Panc1 (cell line): ENCODE measurements around the gene SNX10. TPM values are rescaled to one million over a fixed set of nuclear protein-coding genes. Genes with fewer than 3 reads are reported as not detected.
A peak's percentile ranks its signal among the peaks of the same experiment; 100 is the strongest.

Experiments
- ATAC-seq: fragments of 200-7000 bp; cut with Tn5 transposase; 2 replicates; pipeline ENCODE4 v1.9.1; 2020; ENCODE audit warnings: mild to moderate bottlenecking, moderate library complexity
- BruUV-seq: library from RNA; stranded (reverse); fragments of 400-500 nt; replicated peaks from 2 replicates; lab custom pipeline; 2021; lab: Mats Ljungman, UMichigan
- CTCF ChIA-PET: fragments of 300-600 bp; sonication (Branson Sonifier 250); formaldehyde crosslinking; loops from one replicate; lab custom pipeline; 2022; ENCODE audit warnings: antibody characterized with exemption; lab: Charles Lee
- POLR2A ChIA-PET: fragments of 300-600 bp; sonication (Branson Sonifier 250); formaldehyde crosslinking; loops from one replicate; lab custom pipeline; 2022; ENCODE audit warnings: antibody characterized with exemption; lab: Charles Lee
- DNase-seq: peaks from one replicate; pipeline ENCODE4 v3.0.0-alpha.2; 2010; ENCODE audit warnings: low read depth, low spot score
- H3K27ac ChIP-seq: 2 replicates; pipeline ENCODE4 v1.5.1; 2011; ENCODE audit warnings: mild to moderate bottlenecking, low read length, inconsistent platforms
- H3K27me3 ChIP-seq: fragments of 200-500 bp; sonication (Bioruptor generic); 2 replicates; pipeline ENCODE4 v1.6.0; 2014; ENCODE audit warnings: low read length, inconsistent platforms; ENCODE audit not compliant: control insufficient read depth, insufficient read depth
- H3K36me3 ChIP-seq: fragments of 200-500 bp; sonication (Bioruptor generic); 2 replicates; pipeline ENCODE4 v1.5.1; 2014; ENCODE audit warnings: inconsistent platforms, mild to moderate bottlenecking, low read length, moderate library complexity; ENCODE audit not compliant: control insufficient read depth, insufficient read depth
- H3K4me1 ChIP-seq: 2 replicates; pipeline ENCODE4 v1.5.1; 2011; ENCODE audit warnings: inconsistent platforms, mild to moderate bottlenecking, low read length, moderate library complexity; ENCODE audit not compliant: control insufficient read depth, insufficient read depth
- H3K4me3 ChIP-seq, 2 experiments: 2 replicates each; pipeline ENCODE4 v1.5.1; 2011 to 2012; ENCODE audit warnings: low read depth in 2 of 2, low read length in 2 of 2, mild to moderate bottlenecking in 2 of 2, inconsistent platforms in 1 of 2, moderate library complexity in 1 of 2
- H3K9me3 ChIP-seq: fragments of 200-500 bp; sonication (Bioruptor generic); 2 replicates; pipeline ENCODE4 v1.5.1; 2014; ENCODE audit warnings: low read depth, mild to moderate bottlenecking, inconsistent platforms, low read length, moderate library complexity; ENCODE audit not compliant: control insufficient read depth, insufficient read depth
- POLR2AphosphoS5 ChIP-seq: IDR thresholded peaks from 2 replicates; pipeline ENCODE4 v1.6.1; 2012; ENCODE audit warnings: mild to moderate bottlenecking, low read depth, low read length, moderate library complexity
- SIN3A ChIP-seq: IDR thresholded peaks from 2 replicates; pipeline ENCODE4 v1.6.1; 2012; ENCODE audit warnings: low read depth, mild to moderate bottlenecking, low read length, moderate library complexity, borderline replicate concordance; ENCODE audit not compliant: insufficient read depth
- TCF7L2 ChIP-seq: IDR thresholded peaks from 2 replicates; pipeline ENCODE4 v1.6.1; 2011; ENCODE audit warnings: mild to moderate bottlenecking, low read depth, low read length, inconsistent platforms
- in situ Hi-C: cut with HindIII; loops from 2 replicates; pipeline ENCODE4 v1.10.0; 2016; ENCODE audit warnings: low sequenced_read_pairs, low pct_unique_long_range_greater_than_20kb
- intact Hi-C: fragments of 100-400 bp; cut with micrococcal nuclease; formaldehyde crosslinking; loops from one replicate; pipeline ENCODE4 v1.10.0; 2022; ENCODE audit not compliant: unreplicated experiment
- total RNA-seq: library from RNA; stranded (reverse); gene quantifications from one replicate; pipeline ENCODE4 v1.2.1, GENCODE V29; 2021; ENCODE audit not compliant: unreplicated experiment
- TF ChIP-seq, protein P1 (sequence below): fragments of 450-650 bp; IDR thresholded peaks from 2 replicates; pipeline ENCODE4 v1.5.1; 2017; ENCODE audit warnings: mild to moderate bottlenecking
- TF ChIP-seq, protein P2 (sequence below), 2 experiments: IDR thresholded peaks; 2 replicates each; pipeline ENCODE4 v1.6.1; 2011 to 2012; ENCODE audit warnings: low read depth in 2 of 2, control low read depth in 1 of 2, low read length in 1 of 2, mild to moderate bottlenecking in 1 of 2, moderate library complexity in 1 of 2; ENCODE audit not compliant: insufficient read depth in 1 of 2

SNX10 gene
- total RNA-seq, 1 experiment from 2014 or later = 21.8 TPM

DNA sequence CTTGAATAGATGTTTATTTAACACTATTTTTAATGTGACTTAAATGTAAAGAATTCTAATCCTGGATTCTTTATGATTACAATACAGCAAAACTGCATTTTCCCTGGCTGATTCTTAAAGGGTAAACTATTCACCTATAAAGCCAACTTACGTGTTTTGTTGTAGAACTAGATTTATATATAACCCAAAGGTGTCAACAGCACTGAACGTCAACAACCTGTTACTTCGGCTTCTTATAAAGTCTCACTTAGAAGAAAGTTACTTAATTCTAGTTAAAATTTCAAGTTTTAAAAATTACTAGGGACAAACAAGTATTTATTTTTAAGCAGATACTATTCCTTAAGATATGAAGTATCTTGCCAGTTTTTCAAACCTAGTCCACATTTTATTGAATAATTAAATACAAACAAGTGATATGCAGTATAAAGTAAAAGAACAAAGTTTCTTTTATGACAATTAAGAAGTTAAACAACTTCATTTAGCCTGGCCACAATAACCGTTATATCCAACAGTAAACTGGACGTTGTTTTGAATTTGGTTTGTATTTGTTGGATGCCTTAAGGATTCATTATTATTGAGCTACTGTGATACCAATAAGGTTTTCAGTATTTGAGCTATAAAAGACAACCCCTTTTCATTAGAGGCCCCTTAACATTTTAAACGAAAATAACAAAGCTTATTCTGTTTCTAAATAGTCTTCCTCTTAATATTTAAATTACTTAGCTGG is 83.1 kb downstream of the SNX10 start:
- TF ChIP-seq, protein P1, sequence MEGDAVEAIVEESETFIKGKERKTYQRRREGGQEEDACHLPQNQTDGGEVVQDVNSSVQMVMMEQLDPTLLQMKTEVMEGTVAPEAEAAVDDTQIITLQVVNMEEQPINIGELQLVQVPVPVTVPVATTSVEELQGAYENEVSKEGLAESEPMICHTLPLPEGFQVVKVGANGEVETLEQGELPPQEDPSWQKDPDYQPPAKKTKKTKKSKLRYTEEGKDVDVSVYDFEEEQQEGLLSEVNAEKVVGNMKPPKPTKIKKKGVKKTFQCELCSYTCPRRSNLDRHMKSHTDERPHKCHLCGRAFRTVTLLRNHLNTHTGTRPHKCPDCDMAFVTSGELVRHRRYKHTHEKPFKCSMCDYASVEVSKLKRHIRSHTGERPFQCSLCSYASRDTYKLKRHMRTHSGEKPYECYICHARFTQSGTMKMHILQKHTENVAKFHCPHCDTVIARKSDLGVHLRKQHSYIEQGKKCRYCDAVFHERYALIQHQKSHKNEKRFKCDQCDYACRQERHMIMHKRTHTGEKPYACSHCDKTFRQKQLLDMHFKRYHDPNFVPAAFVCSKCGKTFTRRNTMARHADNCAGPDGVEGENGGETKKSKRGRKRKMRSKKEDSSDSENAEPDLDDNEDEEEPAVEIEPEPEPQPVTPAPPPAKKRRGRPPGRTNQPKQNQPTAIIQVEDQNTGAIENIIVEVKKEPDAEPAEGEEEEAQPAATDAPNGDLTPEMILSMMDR = no peak
- TF ChIP-seq, protein P2, sequence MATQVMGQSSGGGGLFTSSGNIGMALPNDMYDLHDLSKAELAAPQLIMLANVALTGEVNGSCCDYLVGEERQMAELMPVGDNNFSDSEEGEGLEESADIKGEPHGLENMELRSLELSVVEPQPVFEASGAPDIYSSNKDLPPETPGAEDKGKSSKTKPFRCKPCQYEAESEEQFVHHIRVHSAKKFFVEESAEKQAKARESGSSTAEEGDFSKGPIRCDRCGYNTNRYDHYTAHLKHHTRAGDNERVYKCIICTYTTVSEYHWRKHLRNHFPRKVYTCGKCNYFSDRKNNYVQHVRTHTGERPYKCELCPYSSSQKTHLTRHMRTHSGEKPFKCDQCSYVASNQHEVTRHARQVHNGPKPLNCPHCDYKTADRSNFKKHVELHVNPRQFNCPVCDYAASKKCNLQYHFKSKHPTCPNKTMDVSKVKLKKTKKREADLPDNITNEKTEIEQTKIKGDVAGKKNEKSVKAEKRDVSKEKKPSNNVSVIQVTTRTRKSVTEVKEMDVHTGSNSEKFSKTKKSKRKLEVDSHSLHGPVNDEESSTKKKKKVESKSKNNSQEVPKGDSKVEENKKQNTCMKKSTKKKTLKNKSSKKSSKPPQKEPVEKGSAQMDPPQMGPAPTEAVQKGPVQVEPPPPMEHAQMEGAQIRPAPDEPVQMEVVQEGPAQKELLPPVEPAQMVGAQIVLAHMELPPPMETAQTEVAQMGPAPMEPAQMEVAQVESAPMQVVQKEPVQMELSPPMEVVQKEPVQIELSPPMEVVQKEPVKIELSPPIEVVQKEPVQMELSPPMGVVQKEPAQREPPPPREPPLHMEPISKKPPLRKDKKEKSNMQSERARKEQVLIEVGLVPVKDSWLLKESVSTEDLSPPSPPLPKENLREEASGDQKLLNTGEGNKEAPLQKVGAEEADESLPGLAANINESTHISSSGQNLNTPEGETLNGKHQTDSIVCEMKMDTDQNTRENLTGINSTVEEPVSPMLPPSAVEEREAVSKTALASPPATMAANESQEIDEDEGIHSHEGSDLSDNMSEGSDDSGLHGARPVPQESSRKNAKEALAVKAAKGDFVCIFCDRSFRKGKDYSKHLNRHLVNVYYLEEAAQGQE (IDR thresholded peaks at IDR 0.05; ENCODE audit: insufficient read depth in 1 of 2, low read depth in 2 of 2, low read length in 1 of 2) = no peak
- no peak for TF ChIP-seq SIN3A
- TF ChIP-seq POLR2AphosphoS5 = no peak
- TF ChIP-seq TCF7L2 = no peak
- H3K27me3 ChIP-seq = peaks cover 33% of the 10 kb centered on the region
- no peak overlapping the region for H3K4me3 ChIP-seq
- in situ Hi-C loops (no loop called here), intact Hi-C loops (loop anchor here (5.0 kb wide), 1 partner anchor 787 kb away; no protein-coding TSS in a partner anchor)
- no peak overlapping the region for H3K27ac ChIP-seq
- no peaks in the 10 kb centered on the region; the same call in 1 of the 2 replicates for H3K4me1 ChIP-seq
- H3K9me3 ChIP-seq = no peaks in the 10 kb centered on the region
- no peak for ATAC-seq
- ChIA-PET CTCF (interaction anchor here (0.6 to 1.1 kb wide), 4 partner anchors 8 to 480 kb away, joined by 3 read pairs; no protein-coding TSS in a partner anchor), POLR2A (interaction anchor here (0.8 kb wide), 1 partner anchor 483 kb away, joined by 3 read pairs; no protein-coding TSS in a partner anchor)
- H3K36me3 ChIP-seq = peaks cover 2% of the 10 kb centered on the region; the same call in 1 of the 2 replicates
- no TSS peak for BruUV-seq
- DNase-seq = no peak

DNA sequence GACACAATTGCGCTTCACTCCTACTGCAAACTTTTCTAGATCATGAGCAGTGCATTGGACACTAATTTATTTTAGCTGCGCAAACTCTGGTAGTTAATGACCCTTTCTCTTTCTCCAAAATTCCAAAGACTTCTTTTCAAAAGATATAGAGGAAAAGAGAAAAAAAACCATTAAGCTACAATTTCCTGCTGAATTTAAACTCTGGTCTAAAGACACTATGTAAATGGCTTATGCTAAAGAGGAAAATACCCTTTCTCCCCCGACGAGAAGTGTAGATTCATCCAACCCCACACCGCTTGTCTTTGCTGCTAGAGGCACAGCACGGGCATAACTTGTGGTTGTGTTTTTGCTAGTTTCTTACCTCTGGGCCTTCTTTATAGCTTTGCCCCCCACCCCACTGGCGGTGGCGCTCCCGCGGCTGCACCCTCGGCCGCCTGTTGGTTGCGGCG is 84.1 kb downstream of the SNX10 start:
- no peak overlapping the region for H3K27ac ChIP-seq
- POLR2A ChIA-PET = interaction anchor here (0.6 kb wide), 2 partner anchors 292 to 483 kb away, joined by 3 read pairs; no protein-coding TSS in a partner anchor
- H3K27me3 ChIP-seq = peaks cover 34% of the 10 kb centered on the region
- in situ Hi-C loops (no loop called here), intact Hi-C loops (loop anchor here (2.0 to 5.0 kb wide), 2 partner anchors 127 to 787 kb away; no protein-coding TSS in a partner anchor)
- no TSS peak for BruUV-seq
- DNase-seq (no peak), ATAC-seq (peak; percentile 61)
- peak overlapping the region; percentile 53 to 55 for H3K4me3 ChIP-seq
- no peaks in the 10 kb centered on the region for H3K9me3 ChIP-seq
- no peak for TF ChIP-seq SIN3A
- TF ChIP-seq, protein P1 = no peak
- TF ChIP-seq, protein P2 (IDR thresholded peaks at IDR 0.05; ENCODE audit: insufficient read depth in 1 of 2, low read depth in 2 of 2, low read length in 1 of 2) = no peak
- TF ChIP-seq TCF7L2 = no peak
- TF ChIP-seq POLR2AphosphoS5 = no peak
- no peaks in the 10 kb centered on the region; the same call in 1 of the 2 replicates for H3K4me1 ChIP-seq
- peaks cover 2% of the 10 kb centered on the region; the same call in 1 of the 2 replicates for H3K36me3 ChIP-seq
- CTCF ChIA-PET = interaction anchor here (0.6 to 1.1 kb wide), 4 partner anchors 7 to 480 kb away, joined by 3 read pairs; no protein-coding TSS in a partner anchor
